ENCODE results near the gene ECE1.

GRCh38 chr1:21239221-21239620 lies 51.0 kb downstream of the ECE1 start:
- TF ChIP-seq CTCF (IDR thresholded peaks at IDR 0.05) (no peak), POLR2A (IDR thresholded peaks at IDR 0.05) (no peak)
